A673 (cell line): ENCODE data around the gene TSPAN10. TPM values are rescaled to one million over a fixed set of nuclear protein-coding genes. Genes with fewer than 3 reads are reported as not detected.

Experiments
- BruUV-seq: library from RNA; stranded (reverse); fragments of 400-500 nt; replicated peaks from 2 replicates; lab custom pipeline; 2021; lab: Mats Ljungman, UMichigan
- CTCF ChIA-PET: fragments of 300-600 bp; sonication (Branson Sonifier 250); formaldehyde crosslinking; loops from one replicate; lab custom pipeline; 2022; ENCODE audit warnings: antibody characterized with exemption; lab: Charles Lee
- POLR2A ChIA-PET: fragments of 300-600 bp; sonication (Branson Sonifier 250); formaldehyde crosslinking; loops from one replicate; lab custom pipeline; 2022; ENCODE audit warnings: antibody characterized with exemption; ENCODE audit not compliant: low non-redundant PET; lab: Charles Lee
- DNase-seq: peaks from one replicate; pipeline ENCODE4 v3.0.0-alpha.2; 2015; ENCODE audit warnings: low spot score
- H3K27ac ChIP-seq: fragments of 200-600 bp; sonication (generic); 2 replicates; pipeline ENCODE4 v1.5.1; 2016; ENCODE audit warnings: mixed run types, low read depth, mild to moderate bottlenecking, mixed read lengths, antibody characterized with exemption, low read length; ENCODE audit not compliant: poor library complexity, severe bottlenecking
- H3K27me3 ChIP-seq: fragments of 200-600 bp; sonication (generic); replicated peaks from 2 replicates; pipeline ENCODE4 v1.6.1; 2017; ENCODE audit warnings: mixed run types, low read depth, mild to moderate bottlenecking, mixed read lengths, antibody characterized with exemption, low read length; ENCODE audit not compliant: insufficient read depth, poor library complexity
- H3K36me3 ChIP-seq: fragments of 200-600 bp; sonication (generic); 2 replicates; pipeline ENCODE4 v1.6.1; 2016; ENCODE audit warnings: mixed run types, mild to moderate bottlenecking, mixed read lengths, antibody characterized with exemption, low read length; ENCODE audit not compliant: insufficient read depth, poor library complexity, severe bottlenecking
- H3K4me1 ChIP-seq: fragments of 200-600 bp; sonication (generic); 2 replicates; pipeline ENCODE4 v1.6.1; 2017; ENCODE audit warnings: mixed run types, mild to moderate bottlenecking, mixed read lengths, antibody characterized with exemption, low read length; ENCODE audit not compliant: insufficient read depth, poor library complexity, severe bottlenecking
- H3K4me3 ChIP-seq: fragments of 200-600 bp; sonication (generic); 2 replicates; pipeline ENCODE4 v1.5.1; 2016; ENCODE audit warnings: low read depth, mixed run types, mild to moderate bottlenecking, mixed read lengths, low read length; ENCODE audit not compliant: poor library complexity, severe bottlenecking
- H3K9me3 ChIP-seq: fragments of 200-600 bp; sonication (generic); 2 replicates; pipeline ENCODE4 v1.6.1; 2016; ENCODE audit warnings: mixed run types, low read depth, mild to moderate bottlenecking, mixed read lengths, antibody characterized with exemption, low read length; ENCODE audit not compliant: poor library complexity, severe bottlenecking
- CTCF ChIP-seq: fragments of 300-800, 200-600 bp; sonication (generic); conservative IDR thresholded peaks from 2 replicates; pipeline ENCODE4 v1.5.1; 2017; ENCODE audit warnings: low read depth, mild to moderate bottlenecking, antibody characterized with exemption, low read length, moderate library complexity, mixed read lengths
- EZH2 ChIP-seq: fragments of 200-600 bp; sonication (generic); IDR thresholded peaks from 2 replicates; pipeline ENCODE4 v1.6.1; 2017; ENCODE audit warnings: borderline replicate concordance, low read depth, mild to moderate bottlenecking, mixed read lengths, antibody characterized with exemption, low read length; ENCODE audit not compliant: poor library complexity, severe bottlenecking
- intact Hi-C: fragments of 100-400 bp; cut with micrococcal nuclease; formaldehyde crosslinking; loops from one replicate; pipeline ENCODE4 v1.10.0; 2022; ENCODE audit not compliant: unreplicated experiment
- total RNA-seq: library from RNA; stranded (reverse); gene quantifications from 2 replicates; pipeline ENCODE4 v1.2.3, GENCODE V29; 2021

The TSPAN10 gene
- total RNA-seq, 1 experiment from 2014 or later: 1.1 TPM

DNA sequence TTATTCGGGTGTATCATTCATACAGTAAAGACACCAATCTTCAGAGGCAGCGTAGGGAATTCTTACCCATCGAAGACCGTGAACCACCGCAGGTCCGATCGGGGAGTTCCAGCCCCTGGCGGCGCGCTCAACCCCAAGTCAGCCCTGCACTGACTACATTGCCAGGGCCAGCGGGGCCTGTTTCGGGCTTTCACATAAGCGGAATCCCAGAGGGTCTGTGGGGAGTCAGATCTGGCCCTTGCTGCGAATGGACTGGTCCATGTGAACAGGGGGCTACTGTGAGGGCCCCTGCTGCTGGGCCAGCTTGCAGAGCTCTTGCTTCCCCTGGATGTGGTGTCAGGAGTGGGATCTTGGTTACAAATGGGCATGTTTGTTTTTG, 11.7 kb downstream of the TSPAN10 start:
- TF ChIP-seq EZH2 (no peak), CTCF (no peak)
- POLR2A ChIA-PET: interaction anchor here (0.6 kb wide), 1 partner anchor 12 kb away, joined by 3 read pairs; no protein-coding TSS in a partner anchor
- Histone ChIP-seq H3K4me3 (no peak overlapping the region), H3K27ac (no peak overlapping the region), H3K9me3 (no peaks in the 10 kb centered on the region), H3K4me1 (no peaks in the 10 kb centered on the region), H3K36me3 (no peaks in the 10 kb centered on the region), H3K27me3 (peaks cover 6% of the 10 kb centered on the region)
- CTCF ChIA-PET: no interaction called here
- BruUV-seq: no TSS peak
- intact Hi-C loops: no loop called here
- DNase-seq: no peak

GRCh38 chr17:81650951-81651350, 14.0 kb downstream of the TSPAN10 start:
- no peaks in the 10 kb centered on the region for H3K36me3 ChIP-seq
- no peak for DNase-seq
- intact Hi-C loops: no loop called here
- BruUV-seq: no TSS peak
- peaks cover 6% of the 10 kb centered on the region for H3K27me3 ChIP-seq
- TF ChIP-seq CTCF (no peak), EZH2 (no peak)
- POLR2A ChIA-PET: no interaction called here
- no peaks in the 10 kb centered on the region for H3K9me3 ChIP-seq
- CTCF ChIA-PET: no interaction called here
- no peak overlapping the region for H3K4me3 ChIP-seq
- no peaks in the 10 kb centered on the region for H3K4me1 ChIP-seq
- no peak overlapping the region for H3K27ac ChIP-seq

DNA sequence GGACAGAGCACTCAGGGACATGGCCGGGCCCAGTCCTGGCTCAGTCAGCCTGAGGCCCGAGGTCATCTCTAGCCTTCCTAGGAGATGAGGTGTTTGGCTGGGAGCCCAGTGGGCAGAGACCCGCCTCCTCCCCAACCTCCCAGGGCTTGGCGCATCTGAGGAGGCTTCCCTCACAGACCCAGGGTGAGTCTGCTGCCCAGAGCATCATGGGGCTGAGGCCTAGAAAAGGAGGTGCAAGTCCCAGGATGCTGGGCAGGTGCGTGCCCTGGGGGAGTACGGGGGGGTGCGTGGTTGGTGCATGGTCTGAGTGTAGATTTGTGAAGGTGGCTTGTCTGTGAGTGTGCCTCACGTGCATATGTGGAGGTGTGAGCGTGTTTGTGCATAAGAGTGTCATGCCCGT, 14.7 kb downstream of the TSPAN10 start:
- TF ChIP-seq EZH2: no peak
- TF ChIP-seq CTCF: no peak
- POLR2A ChIA-PET: no interaction called here
- H3K27me3 ChIP-seq: peaks cover 6% of the 10 kb centered on the region
- no peaks in the 10 kb centered on the region for H3K4me1 ChIP-seq
- no TSS peak for BruUV-seq
- H3K27ac ChIP-seq: no peak overlapping the region
- CTCF ChIA-PET: no interaction called here
- intact Hi-C loops: no loop called here
- H3K36me3 ChIP-seq: no peaks in the 10 kb centered on the region
- DNase-seq: no peak
- no peak overlapping the region for H3K4me3 ChIP-seq
- H3K9me3 ChIP-seq: no peaks in the 10 kb centered on the region
